HCT116 (cell line): ENCODE results near the gene PIGW. TPM values are rescaled to one million over a fixed set of nuclear protein-coding genes. Genes with fewer than 3 reads are reported as not detected.

Experiments used
- ATAC-seq: fragments of 200-7000 bp; cut with Tn5 transposase; 2 replicates; pipeline ENCODE4 v1.9.1; 2020; ENCODE audit warnings: mild to moderate bottlenecking, moderate library complexity
- BruUV-seq: library from RNA; stranded (reverse); fragments of 400-500 nt; replicated peaks from 2 replicates; lab custom pipeline; 2021; lab: Mats Ljungman, UMichigan
- CTCF ChIA-PET: fragments of 300-600 bp; sonication (Branson Sonifier 250); formaldehyde crosslinking; loops from one replicate; lab custom pipeline; 2021; ENCODE audit warnings: antibody characterized with exemption; lab: Charles Lee
- POLR2A ChIA-PET: fragments of 300-600, 350-600 bp; sonication (Branson Sonifier 250); formaldehyde crosslinking; loops from one replicate; lab custom pipeline; 2021; ENCODE audit warnings: antibody characterized with exemption; lab: Charles Lee
- RAD21 ChIA-PET, 2 experiments: fragments of 300-600 bp; sonication (Branson Sonifier 250); formaldehyde crosslinking; loops; one replicate each; lab custom pipeline; 2023; ENCODE audit warnings: low total read pairs in 2 of 2; ENCODE audit not compliant: uncharacterized antibody in 2 of 2, unreplicated experiment in 2 of 2, low non-redundant PET in 1 of 2; lab: Charles Lee
- DNase-seq: peaks from one replicate; pipeline ENCODE4 v3.0.0-alpha.2; 2010; ENCODE audit warnings: low read depth, low spot score
- H2AFZ ChIP-seq: fragments of 200-600 bp; shearing (Covaris generic), sonication (generic); 2 replicates; pipeline ENCODE4 v1.6.1; 2017; ENCODE audit warnings: low read depth, mixed run types, mixed read lengths, antibody characterized with exemption, low read length; ENCODE audit not compliant: poor library complexity, severe bottlenecking
- H3K27ac ChIP-seq: 2 replicates; pipeline ENCODE4 v1.5.1; 2012; ENCODE audit warnings: low read depth, low read length
- H3K27me3 ChIP-seq: fragments of 200-600 bp; sonication (generic); 2 replicates; pipeline ENCODE4 v1.6.1; 2016; ENCODE audit warnings: mixed run types, low read length, mixed read lengths; ENCODE audit not compliant: insufficient read depth
- H3K36me3 ChIP-seq, 2 experiments: fragments of 200-500 bp in 1 of 2; fragments of 200-600 bp in 1 of 2; sonication (Bioruptor generic) in 1 of 2; sonication (generic) in 1 of 2; 2 replicates each; pipeline versions ENCODE4 v1.5.1 to v1.6.1; 2014 to 2016; ENCODE audit warnings: low read length in 2 of 2, inconsistent platforms in 1 of 2, mixed read lengths in 1 of 2, mixed run types in 1 of 2; ENCODE audit not compliant: insufficient read depth in 2 of 2, control insufficient read depth in 1 of 2
- H3K4me1 ChIP-seq, 2 experiments: fragments of 200-600 bp in 1 of 2; sonication (generic) in 1 of 2; 2 replicates each; pipeline versions ENCODE4 v1.5.1 to v1.6.1; 2012 to 2017; ENCODE audit warnings: low read length in 2 of 2, inconsistent platforms in 1 of 2, mild to moderate bottlenecking in 1 of 2, mixed read lengths in 1 of 2, mixed run types in 1 of 2, moderate library complexity in 1 of 2; ENCODE audit not compliant: insufficient read depth in 2 of 2, control insufficient read depth in 1 of 2
- H3K4me2 ChIP-seq: fragments of 200-600 bp; sonication (generic); 2 replicates; pipeline ENCODE4 v1.6.1; 2017; ENCODE audit warnings: mixed run types, low read length, mixed read lengths
- H3K4me3 ChIP-seq, 2 experiments: fragments of 200-600 bp in 1 of 2; sonication (generic) in 1 of 2; replicated peaks in 1 of 2; 2 replicates each; pipeline ENCODE4 v1.5.1; 2011 to 2016; ENCODE audit warnings: low read length in 2 of 2, control low read depth in 1 of 2, low read depth in 1 of 2, mild to moderate bottlenecking in 1 of 2, mixed read lengths in 1 of 2, mixed run types in 1 of 2
- H3K79me2 ChIP-seq: fragments of 200-600 bp; sonication (generic); 2 replicates; pipeline ENCODE4 v1.6.1; 2017; ENCODE audit warnings: mild to moderate bottlenecking, mixed run types, low read length, moderate library complexity, mixed read lengths; ENCODE audit not compliant: insufficient read depth
- H3K9ac ChIP-seq: fragments of 200-600 bp; sonication (generic); 2 replicates; pipeline ENCODE4 v1.6.1; 2016; ENCODE audit warnings: low read length, mixed read lengths
- H3K9me2 ChIP-seq: fragments of 200-600 bp; sonication (generic), shearing (Covaris generic); 2 replicates; pipeline ENCODE4 v1.6.1; 2017; ENCODE audit warnings: mixed run types, mild to moderate bottlenecking, moderate library complexity; ENCODE audit not compliant: insufficient read depth
- H3K9me3 ChIP-seq, 2 experiments: fragments of 200-500 bp in 1 of 2; fragments of 200-600 bp in 1 of 2; sonication (Bioruptor generic) in 1 of 2; sonication (generic) in 1 of 2; 2 replicates each; pipeline ENCODE4 v1.6.1; 2014 to 2017; ENCODE audit warnings: low read length in 2 of 2, mixed read lengths in 2 of 2, inconsistent platforms in 1 of 2, low read depth in 1 of 2, mild to moderate bottlenecking in 1 of 2, mixed run types in 1 of 2, moderate library complexity in 1 of 2; ENCODE audit not compliant: control insufficient read depth in 1 of 2, insufficient read depth in 1 of 2
- H4K20me1 ChIP-seq: fragments of 200-600 bp; sonication (generic), shearing (Covaris generic); 2 replicates; pipeline ENCODE4 v1.6.1; 2017; ENCODE audit warnings: mixed run types, mild to moderate bottlenecking, moderate library complexity; ENCODE audit not compliant: insufficient read depth
- CBX3 ChIP-seq: IDR thresholded peaks from 2 replicates; pipeline ENCODE4 v1.6.1; 2012; ENCODE audit warnings: low read depth
- EZH2 ChIP-seq: fragments of 200-600 bp; sonication (generic); IDR thresholded peaks from 2 replicates; pipeline ENCODE4 v1.6.1; 2017; ENCODE audit warnings: antibody characterized with exemption, mixed run types
- FOSL1 ChIP-seq: IDR thresholded peaks from 2 replicates; pipeline ENCODE4 v1.6.1; 2012; ENCODE audit warnings: low read depth
- RAD21 ChIP-seq: IDR thresholded peaks from 2 replicates; pipeline ENCODE4 v1.6.1; 2012; ENCODE audit warnings: low read depth, mild to moderate bottlenecking
- SIN3A ChIP-seq: IDR thresholded peaks from 2 replicates; pipeline ENCODE4 v1.6.1; 2012; ENCODE audit warnings: low read depth
- SP1 ChIP-seq: IDR thresholded peaks from 2 replicates; pipeline ENCODE4 v1.6.1; 2012; ENCODE audit warnings: low read depth
- SRF ChIP-seq: IDR thresholded peaks from 2 replicates; pipeline ENCODE4 v1.6.1; 2012; ENCODE audit warnings: low read depth
- ZFX ChIP-seq: fragments of 450-650 bp; IDR thresholded peaks from 2 replicates; pipeline ENCODE4 v1.6.1; 2017
- intact Hi-C: fragments of 100-400 bp; cut with micrococcal nuclease; formaldehyde crosslinking; loops from 2 replicates; pipeline ENCODE4 v1.10.0; 2022
- total RNA-seq: library from RNA; stranded (reverse); gene quantifications from one replicate; pipeline ENCODE4 v1.2.1, GENCODE V29; 2021; ENCODE audit not compliant: unreplicated experiment
- TF ChIP-seq, protein P1 (sequence below), 3 experiments: fragments of 200-600 bp in 1 of 3; sonication (generic) in 1 of 3; IDR thresholded peaks in 2 of 3; conservative IDR thresholded peaks in 1 of 3; 2 replicates each; pipeline ENCODE4 v1.5.1; 2012 to 2017; ENCODE audit warnings: low read depth in 2 of 3, low read length in 2 of 3, antibody characterized with exemption in 1 of 3, borderline replicate concordance in 1 of 3, control low read depth in 1 of 3, mild to moderate bottlenecking in 1 of 3, mixed read lengths in 1 of 3, mixed run types in 1 of 3, moderate library complexity in 1 of 3; ENCODE audit not compliant: insufficient read depth in 1 of 3
- TF ChIP-seq, protein P2 (sequence below): IDR thresholded peaks from 2 replicates; pipeline ENCODE4 v1.6.1; 2012

PIGW gene
- total RNA-seq, 1 experiment from 2014 or later, result 16.4 TPM

DNA sequence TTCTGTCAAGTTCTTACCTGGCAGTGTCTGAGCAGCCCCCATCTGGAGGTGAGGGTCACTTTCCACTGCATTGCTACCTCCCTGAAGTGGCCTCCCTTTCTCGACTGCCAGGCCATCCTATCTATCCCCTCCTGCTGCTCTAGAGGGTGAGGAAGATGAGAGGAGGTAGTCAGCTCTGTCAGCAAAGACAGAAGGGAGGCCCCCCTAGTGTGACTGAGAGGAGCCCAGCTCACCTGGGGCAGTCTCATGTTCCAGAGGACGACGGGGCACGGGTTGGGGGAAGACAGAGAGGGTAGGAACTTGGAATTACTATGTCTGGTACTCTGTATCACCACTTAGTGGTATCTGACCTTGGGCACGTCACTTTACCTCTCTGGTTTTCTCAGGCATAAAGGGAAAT, 22.1 kb upstream of the PIGW start (continued):
- TF ChIP-seq CBX3, result no peak
- no peak for TF ChIP-seq FOSL1
- TF ChIP-seq SRF, result no peak
- no peak for TF ChIP-seq RAD21
- TF ChIP-seq, protein P1, sequence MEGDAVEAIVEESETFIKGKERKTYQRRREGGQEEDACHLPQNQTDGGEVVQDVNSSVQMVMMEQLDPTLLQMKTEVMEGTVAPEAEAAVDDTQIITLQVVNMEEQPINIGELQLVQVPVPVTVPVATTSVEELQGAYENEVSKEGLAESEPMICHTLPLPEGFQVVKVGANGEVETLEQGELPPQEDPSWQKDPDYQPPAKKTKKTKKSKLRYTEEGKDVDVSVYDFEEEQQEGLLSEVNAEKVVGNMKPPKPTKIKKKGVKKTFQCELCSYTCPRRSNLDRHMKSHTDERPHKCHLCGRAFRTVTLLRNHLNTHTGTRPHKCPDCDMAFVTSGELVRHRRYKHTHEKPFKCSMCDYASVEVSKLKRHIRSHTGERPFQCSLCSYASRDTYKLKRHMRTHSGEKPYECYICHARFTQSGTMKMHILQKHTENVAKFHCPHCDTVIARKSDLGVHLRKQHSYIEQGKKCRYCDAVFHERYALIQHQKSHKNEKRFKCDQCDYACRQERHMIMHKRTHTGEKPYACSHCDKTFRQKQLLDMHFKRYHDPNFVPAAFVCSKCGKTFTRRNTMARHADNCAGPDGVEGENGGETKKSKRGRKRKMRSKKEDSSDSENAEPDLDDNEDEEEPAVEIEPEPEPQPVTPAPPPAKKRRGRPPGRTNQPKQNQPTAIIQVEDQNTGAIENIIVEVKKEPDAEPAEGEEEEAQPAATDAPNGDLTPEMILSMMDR (IDR thresholded peaks at IDR 0.05 in 2 of 3, conservative IDR thresholded peaks at IDR 0.05 in 1 of 3; ENCODE audit: borderline replicate concordance in 1 of 3, insufficient read depth in 1 of 3, low read depth in 2 of 3, low read length in 2 of 3), result no peak

DNA sequence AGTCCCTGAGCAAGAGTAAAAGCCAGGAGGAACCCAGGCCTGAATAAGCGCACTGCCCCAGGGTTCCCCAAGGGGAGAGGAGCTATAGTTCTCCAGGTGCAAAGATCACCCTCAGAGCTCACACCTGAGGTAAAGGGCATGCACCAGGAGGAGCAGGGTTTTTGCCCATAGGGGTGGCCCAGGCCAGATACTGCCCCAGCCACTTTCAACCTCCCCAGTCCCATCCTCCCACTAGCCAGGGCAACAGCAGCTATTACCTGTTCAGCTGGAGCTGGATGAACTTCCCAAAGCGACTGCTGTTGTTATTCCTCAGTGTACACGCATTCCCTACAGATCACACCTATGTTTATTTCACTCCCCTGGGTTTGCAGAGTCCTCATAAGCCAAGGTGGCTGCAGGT, 19.9 kb upstream of the PIGW start:
- no peak overlapping the region for H3K9ac ChIP-seq
- DNase-seq (no peak), ATAC-seq (no peak)
- H3K4me1 ChIP-seq, result no peaks in the 10 kb centered on the region
- no peak overlapping the region for H3K4me3 ChIP-seq
- H3K4me2 ChIP-seq, result no peak overlapping the region
- H4K20me1 ChIP-seq, result no peaks in the 10 kb centered on the region
- H3K9me3 ChIP-seq, result no peaks in the 10 kb centered on the region
- ChIA-PET CTCF (no interaction called here), POLR2A (no interaction called here), RAD21 (no interaction called here)
- H3K27me3 ChIP-seq, result no peaks in the 10 kb centered on the region
- H3K79me2 ChIP-seq, result peaks cover 4% of the 10 kb centered on the region; the same call in 1 of the 2 replicates
- TF ChIP-seq FOSL1 (no peak), ZFX (no peak), SIN3A (no peak), SRF (no peak), RAD21 (no peak), EZH2 (no peak), SP1 (no peak)
- TF ChIP-seq, protein P2, sequence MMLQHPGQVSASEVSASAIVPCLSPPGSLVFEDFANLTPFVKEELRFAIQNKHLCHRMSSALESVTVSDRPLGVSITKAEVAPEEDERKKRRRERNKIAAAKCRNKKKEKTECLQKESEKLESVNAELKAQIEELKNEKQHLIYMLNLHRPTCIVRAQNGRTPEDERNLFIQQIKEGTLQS, result no peak
- TF ChIP-seq, protein P1 (IDR thresholded peaks at IDR 0.05 in 2 of 3, conservative IDR thresholded peaks at IDR 0.05 in 1 of 3; ENCODE audit: borderline replicate concordance in 1 of 3, insufficient read depth in 1 of 3, low read depth in 2 of 3, low read length in 2 of 3), result no peak
- H2AFZ ChIP-seq, result no peak overlapping the region
- BruUV-seq, result no TSS peak
- intact Hi-C loops, result no loop called here
- no peaks in the 10 kb centered on the region for H3K9me2 ChIP-seq
- H3K27ac ChIP-seq, result no peak overlapping the region
- peaks cover 31 to 45% of the 10 kb centered on the region in 2 experiments; a peak in 3 of 4 replicates for H3K36me3 ChIP-seq
